ENCODE data around the gene ELF1. TPM values are rescaled to one million over a fixed set of nuclear protein-coding genes. Genes with fewer than 3 reads are reported as not detected.

The ELF1 gene
- total and polyA plus RNA-seq, 7 experiments from 2014 or later, result 117 to 193 (median 169) TPM

GRCh38 chr13:40973409-40973808, 45.7 kb downstream of the ELF1 start:
- POLR2A ChIA-PET, result interaction anchor here (0.8 to 1.6 kb wide), 7 partner anchors 10 to 266 kb away, joined by 4 to 6 read pairs (median 5); no protein-coding TSS in a partner anchor

GRCh38 chr13:40971321-40971720, 47.8 kb downstream of the ELF1 start:
- H3K36me3 ChIP-seq (ENCODE audit: control insufficient read depth in 2 of 3, insufficient read depth in 3 of 3, low read length in 3 of 3), result no peaks in the 10 kb centered on the region
- no peaks in the 10 kb centered on the region for H3K27me3 Mint-ChIP-seq
- DNase-seq, result no peak
- H3K27ac ChIP-seq (ENCODE audit: low read depth, low read length), result no peak overlapping the region
- peaks cover 71 to 100% (median 99%) of the 10 kb centered on the region in 7 donors for H3K4me1 Mint-ChIP-seq
- peak overlapping the region; percentile 41 to 97 (median 70) for H3K27ac Mint-ChIP-seq
- H3K9me3 ChIP-seq (ENCODE audit: control insufficient read depth in 2 of 3, low read length in 3 of 3), result no peaks in the 10 kb centered on the region
- peak overlapping the region in 9 of 10 donors; percentile 35 to 88 (median 70) for H3K4me3 Mint-ChIP-seq
- intact Hi-C loops (cut with micrococcal nuclease), result loop anchor here in 1 of 2 donors (1.0 kb wide), 1 partner anchor 8 kb away; no protein-coding TSS in a partner anchor
- peaks cover 85 to 88% of the 10 kb centered on the region in 2 donors for H3K4me1 ChIP-seq (ENCODE audit: control insufficient read depth in 2 of 2, insufficient read depth in 2 of 2, low read length in 2 of 2)
- POLR2A ChIA-PET, result interaction anchor here (0.5 to 1.8 kb wide), 4 partner anchors 8 to 53 kb away, joined by 3 to 7 read pairs (median 4); partner anchors contain the start of gene ELF1
- peaks cover 0 to 6% (median 3%) of the 10 kb centered on the region in 5 donors for H3K36me3 Mint-ChIP-seq
- no peak for ATAC-seq
- H3K27me3 ChIP-seq (ENCODE audit: control insufficient read depth in 2 of 2, insufficient read depth in 2 of 2, low read length in 2 of 2), result no peaks in the 10 kb centered on the region
- CTCF ChIA-PET, result interaction anchor here (1.7 kb wide), 1 partner anchor 89 kb away, joined by 5 read pairs; no protein-coding TSS in a partner anchor
- peaks cover 0 to 2% (median 0%) of the 10 kb centered on the region in 11 donors for H3K9me3 Mint-ChIP-seq
- H3K4me3 ChIP-seq (ENCODE audit: low read length), result no peak overlapping the region

More at GRCh38 chr13:40973409-40973808, 45.7 kb downstream of the ELF1 start:
- no peaks in the 10 kb centered on the region for H3K27me3 Mint-ChIP-seq
- peaks cover 78 to 100% (median 99%) of the 10 kb centered on the region in 7 donors for H3K4me1 Mint-ChIP-seq
- H3K27ac Mint-ChIP-seq, result peak overlapping the region in 8 of 9 donors; percentile 22 to 97 (median 52)
- peak overlapping the region in 8 of 10 donors; percentile 42 to 88 (median 69) for H3K4me3 Mint-ChIP-seq
- H3K36me3 ChIP-seq (ENCODE audit: control insufficient read depth in 2 of 3, insufficient read depth in 3 of 3, low read length in 3 of 3), result no peaks in the 10 kb centered on the region
- peaks cover 88 to 89% of the 10 kb centered on the region in 2 donors for H3K4me1 ChIP-seq (ENCODE audit: control insufficient read depth in 2 of 2, insufficient read depth in 2 of 2, low read length in 2 of 2)
- peak overlapping the region; percentile 27 for H3K27ac ChIP-seq (ENCODE audit: low read depth, low read length)
- ATAC-seq, result no peak
- no peaks in the 10 kb centered on the region for H3K27me3 ChIP-seq (ENCODE audit: control insufficient read depth in 2 of 2, insufficient read depth in 2 of 2, low read length in 2 of 2)
- no peak for DNase-seq
- CTCF ChIA-PET, result interaction anchor here (0.8 to 1.3 kb wide), 5 partner anchors 12 to 55 kb away, joined by 3 to 7 read pairs (median 3); no protein-coding TSS in a partner anchor
- no peaks in the 10 kb centered on the region for H3K9me3 Mint-ChIP-seq
- peaks cover 0 to 17% (median 7%) of the 10 kb centered on the region in 5 donors for H3K36me3 Mint-ChIP-seq
- no peaks in the 10 kb centered on the region for H3K9me3 ChIP-seq (ENCODE audit: control insufficient read depth in 2 of 3, low read length in 3 of 3)
- intact Hi-C loops (cut with micrococcal nuclease), result no loop called here
- H3K4me3 ChIP-seq (ENCODE audit: low read length), result no peak overlapping the region

GRCh38 chr13:40970803-40971202, 48.3 kb downstream of the ELF1 start:
- POLR2A ChIA-PET, result interaction anchor here (0.5 to 1.8 kb wide), 5 partner anchors 8 to 53 kb away, joined by 3 to 7 read pairs (median 3); partner anchors contain the start of gene ELF1
- H3K36me3 ChIP-seq (ENCODE audit: control insufficient read depth in 2 of 3, insufficient read depth in 3 of 3, low read length in 3 of 3), result no peaks in the 10 kb centered on the region
- H3K9me3 Mint-ChIP-seq, result peaks cover 0 to 2% (median 0%) of the 10 kb centered on the region in 11 donors
- no peak for DNase-seq
- no peaks in the 10 kb centered on the region for H3K27me3 Mint-ChIP-seq
- ATAC-seq, result no peak
- no peak overlapping the region for H3K27ac ChIP-seq (ENCODE audit: low read depth, low read length)
- CTCF ChIA-PET, result interaction anchor here (1.7 kb wide), 1 partner anchor 89 kb away, joined by 5 read pairs; no protein-coding TSS in a partner anchor
- H3K4me1 Mint-ChIP-seq, result peaks cover 67 to 100% (median 99%) of the 10 kb centered on the region in 7 donors
- peak overlapping the region in 7 of 9 donors; percentile 36 to 97 (median 70) for H3K27ac Mint-ChIP-seq
- no peak overlapping the region for H3K4me3 ChIP-seq (ENCODE audit: low read length)
- no peaks in the 10 kb centered on the region for H3K27me3 ChIP-seq (ENCODE audit: control insufficient read depth in 2 of 2, insufficient read depth in 2 of 2, low read length in 2 of 2)
- H3K9me3 ChIP-seq (ENCODE audit: control insufficient read depth in 2 of 3, low read length in 3 of 3), result no peaks in the 10 kb centered on the region
- intact Hi-C loops (cut with micrococcal nuclease), result loop anchor here in 1 of 2 donors (1.0 kb wide), 1 partner anchor 8 kb away; no protein-coding TSS in a partner anchor
- peak overlapping the region; percentile 12 to 88 (median 71) for H3K4me3 Mint-ChIP-seq
- peaks cover 80 to 84% of the 10 kb centered on the region in 2 donors for H3K4me1 ChIP-seq (ENCODE audit: control insufficient read depth in 2 of 2, insufficient read depth in 2 of 2, low read length in 2 of 2)
- peaks cover 0 to 3% (median 0%) of the 10 kb centered on the region in 5 donors for H3K36me3 Mint-ChIP-seq

- intact Hi-C loops (cut with micrococcal nuclease), result no loop called here
- Mint-ChIP-seq H3K36me3 (peaks cover 0 to 3% (median 0%) of the 10 kb centered on the region in 5 donors), H3K27ac (peak overlapping the region in 7 of 9 donors; percentile 13 to 97 (median 70)), H3K27me3 (no peaks in the 10 kb centered on the region), H3K9me3 (peaks cover 0 to 2% (median 0%) of the 10 kb centered on the region in 11 donors), H3K4me1 (peaks cover 71 to 100% (median 98%) of the 10 kb centered on the region in 7 donors), H3K4me3 (peak overlapping the region; percentile 43 to 88 (median 68))
- H3K4me3 ChIP-seq (ENCODE audit: low read length), result no peak overlapping the region
- ATAC-seq (peak; percentile 65), DNase-seq (peak in 1 of 9 donors; percentile 26)
- H3K36me3 ChIP-seq (ENCODE audit: control insufficient read depth in 2 of 3, insufficient read depth in 3 of 3, low read length in 3 of 3), result no peaks in the 10 kb centered on the region
- peaks cover 73 to 84% of the 10 kb centered on the region in 2 donors for H3K4me1 ChIP-seq (ENCODE audit: control insufficient read depth in 2 of 2, insufficient read depth in 2 of 2, low read length in 2 of 2)
- CTCF ChIA-PET, result interaction anchor here (1.7 kb wide), 1 partner anchor 91 kb away, joined by 5 read pairs; no protein-coding TSS in a partner anchor
- no peak overlapping the region for H3K27ac ChIP-seq (ENCODE audit: low read depth, low read length)
- POLR2A ChIA-PET, result interaction anchor here (0.7 to 1.8 kb wide), 5 partner anchors 10 to 49 kb away, joined by 3 to 7 read pairs (median 5); partner anchors contain the start of gene ELF1
- H3K27me3 ChIP-seq (ENCODE audit: control insufficient read depth in 2 of 2, insufficient read depth in 2 of 2, low read length in 2 of 2), result no peaks in the 10 kb centered on the region
- H3K9me3 ChIP-seq (ENCODE audit: control insufficient read depth in 2 of 3, low read length in 3 of 3), result no peaks in the 10 kb centered on the region
Measured at GRCh38 chr13:40969169-40969901, 49.8 kb downstream of the ELF1 start.

- intact Hi-C loops (cut with micrococcal nuclease), result no loop called here
- H3K4me1 Mint-ChIP-seq, result peaks cover 65 to 100% (median 99%) of the 10 kb centered on the region in 7 donors
- peak overlapping the region in 3 of 9 donors; percentile 12 to 73 (median 52) for H3K27ac Mint-ChIP-seq
- DNase-seq, result no peak
- peak overlapping the region; percentile 5 for H3K27ac ChIP-seq (ENCODE audit: low read depth, low read length)
- H3K36me3 ChIP-seq (ENCODE audit: control insufficient read depth in 2 of 3, insufficient read depth in 3 of 3, low read length in 3 of 3), result no peaks in the 10 kb centered on the region
- H3K4me1 ChIP-seq (ENCODE audit: control insufficient read depth in 2 of 2, insufficient read depth in 2 of 2, low read length in 2 of 2), result peaks cover 70 to 84% of the 10 kb centered on the region in 2 donors
- H3K4me3 ChIP-seq (ENCODE audit: low read length), result no peak overlapping the region
- CTCF ChIA-PET, result no interaction called here
- POLR2A ChIA-PET, result interaction anchor here (0.6 kb wide), 2 partner anchors 16 to 22 kb away, joined by 3 to 5 read pairs; no protein-coding TSS in a partner anchor
- H3K9me3 ChIP-seq (ENCODE audit: control insufficient read depth in 2 of 3, low read length in 3 of 3), result no peaks in the 10 kb centered on the region
- H3K36me3 Mint-ChIP-seq, result peaks cover 0 to 3% (median 0%) of the 10 kb centered on the region in 5 donors
- no peaks in the 10 kb centered on the region for H3K27me3 ChIP-seq (ENCODE audit: control insufficient read depth in 2 of 2, insufficient read depth in 2 of 2, low read length in 2 of 2)
- no peaks in the 10 kb centered on the region for H3K27me3 Mint-ChIP-seq
- H3K4me3 Mint-ChIP-seq, result peak overlapping the region in 7 of 10 donors; percentile 35 to 88 (median 72)
- ATAC-seq, result no peak
- H3K9me3 Mint-ChIP-seq, result peaks cover 0 to 2% (median 0%) of the 10 kb centered on the region in 11 donors
Measured at GRCh38 chr13:40968416-40969000, 50.6 kb downstream of the ELF1 start.

- H3K4me1 Mint-ChIP-seq, result peaks cover 64 to 100% (median 98%) of the 10 kb centered on the region in 7 donors
- peak overlapping the region in 5 of 10 donors; percentile 72 to 88 (median 75) for H3K4me3 Mint-ChIP-seq
- no peaks in the 10 kb centered on the region for H3K27me3 ChIP-seq (ENCODE audit: control insufficient read depth in 2 of 2, insufficient read depth in 2 of 2, low read length in 2 of 2)
- H3K4me3 ChIP-seq (ENCODE audit: low read length), result no peak overlapping the region
- ATAC-seq, result peak; percentile 54
- peaks cover 0 to 2% (median 0%) of the 10 kb centered on the region in 11 donors for H3K9me3 Mint-ChIP-seq
- H3K36me3 Mint-ChIP-seq, result peaks cover 0 to 6% (median 4%) of the 10 kb centered on the region in 5 donors
- ChIA-PET POLR2A (interaction anchor here (0.6 kb wide), 2 partner anchors 17 to 1079 kb away, joined by 3 read pairs; no protein-coding TSS in a partner anchor), CTCF (no interaction called here)
- H3K27ac ChIP-seq (ENCODE audit: low read depth, low read length), result no peak overlapping the region
- peak overlapping the region in 4 of 9 donors; percentile 41 to 69 (median 52) for H3K27ac Mint-ChIP-seq
- intact Hi-C loops (cut with micrococcal nuclease), result loop anchor here in 1 of 2 donors (2.0 kb wide), 1 partner anchor 257 kb away; no protein-coding TSS in a partner anchor
- H3K9me3 ChIP-seq (ENCODE audit: control insufficient read depth in 2 of 3, low read length in 3 of 3), result no peaks in the 10 kb centered on the region
- DNase-seq, result no peak
- H3K36me3 ChIP-seq (ENCODE audit: control insufficient read depth in 2 of 3, insufficient read depth in 3 of 3, low read length in 3 of 3), result no peaks in the 10 kb centered on the region
- peaks cover 60 to 77% of the 10 kb centered on the region in 2 donors for H3K4me1 ChIP-seq (ENCODE audit: control insufficient read depth in 2 of 2, insufficient read depth in 2 of 2, low read length in 2 of 2)
- H3K27me3 Mint-ChIP-seq, result no peaks in the 10 kb centered on the region
Measured at GRCh38 chr13:40966298-40966697, 52.8 kb downstream of the ELF1 start.

Measured in naive thymus-derived CD4-positive, alpha-beta T cell (primary cell).